Erythroblast (primary cell): ENCODE measurements around the gene KCNH3.

ENCODE experiments used
- DNase-seq, 2 experiments: peaks; one replicate each; lab custom pipeline; 2025; lab: John Stamatoyannopoulos, UW
- GATA1 ChIP-seq: IDR thresholded peaks from 2 replicates; pipeline ENCODE4 v1.6.1; 2011; ENCODE audit warnings: low read depth, mild to moderate bottlenecking, control low read depth, low read length, moderate library complexity
- POLR2A ChIP-seq: IDR thresholded peaks from 2 replicates; pipeline ENCODE4 v1.6.1; 2011; ENCODE audit warnings: mild to moderate bottlenecking, low read length

The KCNH3 gene

GRCh38 chr12:49543914-49544815, 5.3 kb downstream of the KCNH3 start:
- TF ChIP-seq GATA1 (no peak), POLR2A (no peak)
- no peak for DNase-seq

GRCh38 chr12:49545815-49546214, 7.0 kb downstream of the KCNH3 start:
- DNase-seq: no peak
- TF ChIP-seq GATA1 (no peak), POLR2A (no peak)

GRCh38 chr12:49546481-49546880, 7.7 kb downstream of the KCNH3 start:
- no peak for TF ChIP-seq GATA1
- no peak for TF ChIP-seq POLR2A
- no peak for DNase-seq

GRCh38 chr12:49547090-49547690, 8.4 kb downstream of the KCNH3 start:
- TF ChIP-seq POLR2A: no peak
- no peak for TF ChIP-seq GATA1
- DNase-seq: no peak

GRCh38 chr12:49548481-49548821, 9.6 kb downstream of the KCNH3 start:
- TF ChIP-seq POLR2A (no peak), GATA1 (no peak)

GRCh38 chr12:49548822-49549648, 10.2 kb downstream of the KCNH3 start:
- TF ChIP-seq POLR2A (no peak), GATA1 (no peak)
- peak in 1 of 2 experiments; percentile 19 for DNase-seq

More at GRCh38 chr12:49548481-49548821, 9.6 kb downstream of the KCNH3 start:
- no peak for DNase-seq

GRCh38 chr12:49549735-49550692, 11.2 kb downstream of the KCNH3 start:
- TF ChIP-seq POLR2A (no peak), GATA1 (no peak)
- DNase-seq: no peak

- TF ChIP-seq GATA1 (no peak), POLR2A (no peak)
- no peak for DNase-seq
Measured at GRCh38 chr12:49550693-49551252, 11.9 kb downstream of the KCNH3 start.

GRCh38 chr12:49552014-49552413, 13.2 kb downstream of the KCNH3 start:
- TF ChIP-seq GATA1 (no peak), POLR2A (no peak)
- no peak for DNase-seq

GRCh38 chr12:49552425-49552824, 13.6 kb downstream of the KCNH3 start:
- no peak for DNase-seq
- TF ChIP-seq GATA1: no peak
- no peak for TF ChIP-seq POLR2A

- no peak for DNase-seq
- no peak for TF ChIP-seq GATA1
- TF ChIP-seq POLR2A: no peak
Measured at GRCh38 chr12:49552899-49553298, 14.1 kb downstream of the KCNH3 start.

- TF ChIP-seq GATA1 (no peak), POLR2A (no peak)
- peak; percentile 38 to 42 for DNase-seq
Measured at GRCh38 chr12:49553512-49554088, 14.8 kb downstream of the KCNH3 start.
